GM23338 (cell line): Measurements from ENCODE around the gene MTHFD1L. TPM values are rescaled to one million over a fixed set of nuclear protein-coding genes. Genes with fewer than 3 reads are reported as not detected.

Experiments used
- ATAC-seq: fragments of 200-7000 bp; cut with Tn5 transposase; 3 replicates; pipeline ENCODE4 v1.9.1; 2020
- DNase-seq: peaks from one replicate; pipeline ENCODE4 v3.0.0-alpha.2; 2015; ENCODE audit warnings: low spot score
- H2AFZ ChIP-seq: fragments of 200-600 bp; sonication (generic); 2 replicates; pipeline ENCODE4 v1.8.0; 2016; ENCODE audit warnings: antibody characterized with exemption, mild to moderate bottlenecking, moderate library complexity
- H3F3A ChIP-seq: fragments of 200-600 bp; sonication (generic); replicated peaks from 2 replicates; pipeline ENCODE4 v1.8.0; 2017; ENCODE audit warnings: antibody characterized with exemption, mixed run types, low read depth
- H3K27ac ChIP-seq: fragments of 200-600 bp; sonication (generic); 2 replicates; pipeline ENCODE4 v1.6.1; 2016; ENCODE audit warnings: low read depth
- H3K27me3 ChIP-seq: fragments of 200-600 bp; sonication (generic); 2 replicates; pipeline ENCODE4 v1.8.0; 2016; ENCODE audit warnings: mild to moderate bottlenecking, mixed run types, moderate library complexity; ENCODE audit not compliant: insufficient read depth
- H3K36me3 ChIP-seq: fragments of 200-600 bp; sonication (generic); 2 replicates; pipeline ENCODE4 v1.8.0; 2016; ENCODE audit warnings: mild to moderate bottlenecking; ENCODE audit not compliant: insufficient read depth
- H3K4me1 ChIP-seq: fragments of 200-600 bp; sonication (generic); 2 replicates; pipeline ENCODE4 v1.8.0; 2016; ENCODE audit warnings: mild to moderate bottlenecking, moderate library complexity; ENCODE audit not compliant: insufficient read depth
- H3K4me2 ChIP-seq: fragments of 200-600 bp; sonication (generic); 2 replicates; pipeline ENCODE4 v1.7.1; 2017; ENCODE audit warnings: mixed run types
- H3K4me3 ChIP-seq: fragments of 200-600 bp; sonication (generic); 2 replicates; pipeline ENCODE4 v1.6.1; 2016; ENCODE audit warnings: mixed run types
- H3K79me2 ChIP-seq: fragments of 200-600 bp; sonication (generic); replicated peaks from 2 replicates; pipeline ENCODE4 v1.8.0; 2017; ENCODE audit warnings: mild to moderate bottlenecking; ENCODE audit not compliant: insufficient read depth
- H3K9me2 ChIP-seq: fragments of 200-600 bp; sonication (generic); 2 replicates; pipeline ENCODE4 v1.8.0; 2017; ENCODE audit not compliant: insufficient read depth
- H4K20me1 ChIP-seq: fragments of 200-600 bp; sonication (generic); replicated peaks from 2 replicates; pipeline ENCODE4 v1.8.0; 2017; ENCODE audit warnings: mild to moderate bottlenecking; ENCODE audit not compliant: insufficient read depth
- H3K27ac Mint-ChIP-seq: 2 replicates; pipeline ENCODE4 v1.8.0; 2020; ENCODE audit warnings: inconsistent platforms, mild to moderate bottlenecking, moderate library complexity, mixed read lengths
- H3K27me3 Mint-ChIP-seq: 3 replicates; pipeline ENCODE4 v1.8.0; 2022; ENCODE audit warnings: low read depth, mild to moderate bottlenecking, moderate library complexity, mixed read lengths, inconsistent platforms; ENCODE audit not compliant: insufficient read depth, poor library complexity
- H3K36me3 Mint-ChIP-seq: 3 replicates; pipeline ENCODE4 v1.8.0; 2021; ENCODE audit warnings: low read depth, mild to moderate bottlenecking, inconsistent platforms, moderate library complexity, mixed read lengths
- H3K4me1 Mint-ChIP-seq: 3 replicates; pipeline ENCODE4 v1.8.0; 2020; ENCODE audit warnings: mild to moderate bottlenecking, inconsistent platforms, mixed read lengths
- H3K4me3 Mint-ChIP-seq: 3 replicates; pipeline ENCODE4 v1.8.0; 2021; ENCODE audit warnings: moderate library complexity, mild to moderate bottlenecking, inconsistent platforms, mixed read lengths
- H3K9me3 Mint-ChIP-seq: 3 replicates; pipeline ENCODE4 v1.8.0; 2020; ENCODE audit warnings: moderate library complexity, mild to moderate bottlenecking, inconsistent platforms, mixed read lengths
- CREB1 ChIP-seq: fragments of 250-450 bp; sonication (Bioruptor Pico); IDR thresholded peaks from 2 replicates; pipeline ENCODE4 v1.5.0; 2020; ENCODE audit warnings: low read depth, mild to moderate bottlenecking, moderate library complexity
- EZH2 ChIP-seq: fragments of 200-600 bp; sonication (generic); IDR thresholded peaks from one replicate; pipeline ENCODE4 v1.8.0; 2017; ENCODE audit warnings: antibody characterized with exemption, mild to moderate bottlenecking, low read depth; ENCODE audit not compliant: unreplicated experiment
- JUNB ChIP-seq: IDR thresholded peaks from one replicate; pipeline ENCODE4 v1.6.1; 2016; ENCODE audit warnings: antibody characterized with exemption; ENCODE audit not compliant: unreplicated experiment
- NANOG ChIP-seq: IDR thresholded peaks from 2 replicates; pipeline ENCODE4 v1.6.1; 2016; ENCODE audit warnings: antibody characterized with exemption, borderline replicate concordance
- POLR2AphosphoS5 ChIP-seq: IDR thresholded peaks from 2 replicates; pipeline ENCODE4 v1.6.1; 2016; ENCODE audit warnings: antibody characterized with exemption, low read depth
- ZNF331 ChIP-seq: fragments of 250-450 bp; sonication (Bioruptor Pico); IDR thresholded peaks from 2 replicates; pipeline ENCODE4 v1.5.0; 2020; ENCODE audit warnings: low read depth, mild to moderate bottlenecking, moderate library complexity
- ZNF462 ChIP-seq: fragments of 250-450 bp; sonication (Bioruptor Pico); IDR thresholded peaks from 2 replicates; pipeline ENCODE4 v1.5.0; 2020; ENCODE audit warnings: mild to moderate bottlenecking, moderate library complexity
- polyA plus RNA-seq: library from polyadenylated mRNA; unstranded; fragments of >200 nt; fragmentation: Nextera tagmentation; extraction: Ambion mirVana; gene quantifications from 2 replicates; pipeline ENCODE4 v1.2.1, GENCODE V29; 2016
- total RNA-seq: library from RNA; depleted of rRNA; stranded (reverse); fragments of >200 nt; shearing (Covaris generic); gene quantifications from 2 replicates; pipeline ENCODE4 v1.2.3, GENCODE V29; 2014
- TF ChIP-seq, protein P1 (sequence below): IDR thresholded peaks from 2 replicates; pipeline ENCODE4 v1.6.1; 2016; ENCODE audit warnings: antibody characterized with exemption
- TF ChIP-seq, protein P2 (sequence below): IDR thresholded peaks from one replicate; pipeline ENCODE4 v1.6.1; 2018; ENCODE audit warnings: antibody characterized with exemption; ENCODE audit not compliant: unreplicated experiment

MTHFD1L gene
- total and polyA plus RNA-seq, 2 experiments from 2014 or later, result 53.2 to 66.8 TPM

GRCh38 chr6:150999107-150999506 is 133.6 kb downstream of the MTHFD1L start:
- Histone ChIP-seq H3K27me3 (no peaks in the 10 kb centered on the region), H4K20me1 (peaks cover 2% of the 10 kb centered on the region; the same call in 1 of the 2 replicates), H3K4me2 (no peak overlapping the region), H2AFZ (no peak overlapping the region), H3K79me2 (no peaks in the 10 kb centered on the region), H3K9me2 (no peaks in the 10 kb centered on the region), H3K27ac (no peak overlapping the region), H3F3A (no peaks in the 10 kb centered on the region), H3K4me3 (no peak overlapping the region), H3K36me3 (no peaks in the 10 kb centered on the region; the same call in 1 of the 2 replicates), H3K4me1 (peaks cover 2% of the 10 kb centered on the region)
- Mint-ChIP-seq H3K36me3 (peaks cover 23% of the 10 kb centered on the region), H3K4me1 (peaks cover 18% of the 10 kb centered on the region), H3K27me3 (peaks cover under 1% of the 10 kb centered on the region), H3K4me3 (no peak overlapping the region), H3K9me3 (no peaks in the 10 kb centered on the region), H3K27ac (no peak overlapping the region)
- DNase-seq, result no peak
- no peak for ATAC-seq
- TF ChIP-seq CREB1 (CRISPR knock-in tag) (no peak), POLR2AphosphoS5 (no peak), EZH2 (no peak)
- TF ChIP-seq, protein P1, sequence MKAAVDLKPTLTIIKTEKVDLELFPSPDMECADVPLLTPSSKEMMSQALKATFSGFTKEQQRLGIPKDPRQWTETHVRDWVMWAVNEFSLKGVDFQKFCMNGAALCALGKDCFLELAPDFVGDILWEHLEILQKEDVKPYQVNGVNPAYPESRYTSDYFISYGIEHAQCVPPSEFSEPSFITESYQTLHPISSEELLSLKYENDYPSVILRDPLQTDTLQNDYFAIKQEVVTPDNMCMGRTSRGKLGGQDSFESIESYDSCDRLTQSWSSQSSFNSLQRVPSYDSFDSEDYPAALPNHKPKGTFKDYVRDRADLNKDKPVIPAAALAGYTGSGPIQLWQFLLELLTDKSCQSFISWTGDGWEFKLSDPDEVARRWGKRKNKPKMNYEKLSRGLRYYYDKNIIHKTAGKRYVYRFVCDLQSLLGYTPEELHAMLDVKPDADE, result no peak

GRCh38 chr6:150999576-150999975 is 134.1 kb downstream of the MTHFD1L start:
- no peak overlapping the region for H3K4me3 Mint-ChIP-seq
- H3K9me3 Mint-ChIP-seq, result no peaks in the 10 kb centered on the region
- no peak for ATAC-seq
- no peak overlapping the region for H3K27ac ChIP-seq
- H3K27ac Mint-ChIP-seq, result no peak overlapping the region
- H3K79me2 ChIP-seq, result no peaks in the 10 kb centered on the region
- H3K36me3 Mint-ChIP-seq, result peaks cover 18% of the 10 kb centered on the region
- H3K4me1 ChIP-seq, result peaks cover 3% of the 10 kb centered on the region
- peaks cover 2% of the 10 kb centered on the region; the same call in 1 of the 2 replicates for H4K20me1 ChIP-seq
- H3K27me3 Mint-ChIP-seq, result peaks cover 5% of the 10 kb centered on the region
- H2AFZ ChIP-seq, result no peak overlapping the region
- H3F3A ChIP-seq, result no peaks in the 10 kb centered on the region
- TF ChIP-seq, protein P1, result no peak
- TF ChIP-seq ZNF462 (CRISPR knock-in tag) (no peak), ZNF331 (CRISPR knock-in tag) (no peak), NANOG (no peak), POLR2AphosphoS5 (no peak), JUNB (no peak), CREB1 (CRISPR knock-in tag) (no peak)
- TF ChIP-seq, protein P2, sequence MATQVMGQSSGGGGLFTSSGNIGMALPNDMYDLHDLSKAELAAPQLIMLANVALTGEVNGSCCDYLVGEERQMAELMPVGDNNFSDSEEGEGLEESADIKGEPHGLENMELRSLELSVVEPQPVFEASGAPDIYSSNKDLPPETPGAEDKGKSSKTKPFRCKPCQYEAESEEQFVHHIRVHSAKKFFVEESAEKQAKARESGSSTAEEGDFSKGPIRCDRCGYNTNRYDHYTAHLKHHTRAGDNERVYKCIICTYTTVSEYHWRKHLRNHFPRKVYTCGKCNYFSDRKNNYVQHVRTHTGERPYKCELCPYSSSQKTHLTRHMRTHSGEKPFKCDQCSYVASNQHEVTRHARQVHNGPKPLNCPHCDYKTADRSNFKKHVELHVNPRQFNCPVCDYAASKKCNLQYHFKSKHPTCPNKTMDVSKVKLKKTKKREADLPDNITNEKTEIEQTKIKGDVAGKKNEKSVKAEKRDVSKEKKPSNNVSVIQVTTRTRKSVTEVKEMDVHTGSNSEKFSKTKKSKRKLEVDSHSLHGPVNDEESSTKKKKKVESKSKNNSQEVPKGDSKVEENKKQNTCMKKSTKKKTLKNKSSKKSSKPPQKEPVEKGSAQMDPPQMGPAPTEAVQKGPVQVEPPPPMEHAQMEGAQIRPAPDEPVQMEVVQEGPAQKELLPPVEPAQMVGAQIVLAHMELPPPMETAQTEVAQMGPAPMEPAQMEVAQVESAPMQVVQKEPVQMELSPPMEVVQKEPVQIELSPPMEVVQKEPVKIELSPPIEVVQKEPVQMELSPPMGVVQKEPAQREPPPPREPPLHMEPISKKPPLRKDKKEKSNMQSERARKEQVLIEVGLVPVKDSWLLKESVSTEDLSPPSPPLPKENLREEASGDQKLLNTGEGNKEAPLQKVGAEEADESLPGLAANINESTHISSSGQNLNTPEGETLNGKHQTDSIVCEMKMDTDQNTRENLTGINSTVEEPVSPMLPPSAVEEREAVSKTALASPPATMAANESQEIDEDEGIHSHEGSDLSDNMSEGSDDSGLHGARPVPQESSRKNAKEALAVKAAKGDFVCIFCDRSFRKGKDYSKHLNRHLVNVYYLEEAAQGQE, result no peak
- no peaks in the 10 kb centered on the region for H3K27me3 ChIP-seq
- H3K9me2 ChIP-seq, result no peaks in the 10 kb centered on the region
- peaks cover 23% of the 10 kb centered on the region for H3K4me1 Mint-ChIP-seq
- H3K4me3 ChIP-seq, result no peak overlapping the region
- DNase-seq, result no peak
- no peaks in the 10 kb centered on the region; the same call in 1 of the 2 replicates for H3K36me3 ChIP-seq
- no peak overlapping the region for H3K4me2 ChIP-seq
